SH-SY5Y (cell line): ENCODE measurements around the gene CYP4F12.

Experiments used
- GATA2 ChIP-seq: IDR thresholded peaks from 2 replicates; pipeline ENCODE4 v1.6.1; 2011; ENCODE audit warnings: mild to moderate bottlenecking, low read depth, low read length
- GATA3 ChIP-seq: IDR thresholded peaks from 2 replicates; pipeline ENCODE4 v1.6.1; 2011; ENCODE audit warnings: low read depth, mild to moderate bottlenecking, low read length, moderate library complexity

DNA sequence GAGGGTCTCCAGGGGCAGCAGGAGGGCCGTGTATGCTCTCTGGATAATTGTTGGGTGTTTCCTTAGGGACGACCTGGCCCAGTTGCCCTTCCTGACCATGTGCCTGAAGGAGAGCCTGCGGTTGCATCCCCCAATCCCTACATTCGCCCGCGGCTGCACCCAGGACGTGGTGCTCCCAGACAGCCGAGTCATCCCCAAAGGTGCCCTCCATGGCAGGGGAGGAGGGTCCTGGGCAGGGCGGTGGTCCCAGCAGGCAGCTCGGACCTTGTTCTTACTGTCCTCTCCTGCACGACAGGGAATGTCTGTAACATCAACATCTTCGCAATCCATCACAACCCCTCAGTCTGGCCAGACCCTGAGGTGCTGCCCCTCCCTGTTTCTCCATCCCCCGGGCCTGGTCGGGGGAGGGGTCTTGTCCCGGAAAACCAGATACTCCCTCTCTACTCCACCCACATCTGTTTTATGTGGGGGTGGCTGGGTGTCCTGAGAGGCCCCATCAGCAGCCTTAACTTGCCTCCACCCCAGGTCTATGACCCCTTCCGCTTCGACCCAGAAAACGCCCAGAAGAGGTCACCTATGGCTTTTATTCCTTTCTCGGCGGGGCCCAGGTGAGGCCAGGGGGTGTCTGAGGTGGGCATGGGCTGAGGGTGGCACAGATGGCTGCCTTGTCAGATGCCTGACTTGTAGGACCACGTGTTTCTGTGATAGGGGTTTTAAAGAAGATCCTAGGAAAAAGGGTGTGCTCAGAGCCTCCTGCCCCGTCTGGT is 44.5 kb upstream of the CYP4F12 start:
- TF ChIP-seq GATA3 = no peak
- no peak for TF ChIP-seq GATA2
